ENCODE results near the gene LTBP2.
"Not testable (repeated sequence)": the region's sequence is repeated elsewhere in the genome, so short reads cannot be mapped to it uniquely, and the experiment has no call there.

Gene LTBP2

DNA sequence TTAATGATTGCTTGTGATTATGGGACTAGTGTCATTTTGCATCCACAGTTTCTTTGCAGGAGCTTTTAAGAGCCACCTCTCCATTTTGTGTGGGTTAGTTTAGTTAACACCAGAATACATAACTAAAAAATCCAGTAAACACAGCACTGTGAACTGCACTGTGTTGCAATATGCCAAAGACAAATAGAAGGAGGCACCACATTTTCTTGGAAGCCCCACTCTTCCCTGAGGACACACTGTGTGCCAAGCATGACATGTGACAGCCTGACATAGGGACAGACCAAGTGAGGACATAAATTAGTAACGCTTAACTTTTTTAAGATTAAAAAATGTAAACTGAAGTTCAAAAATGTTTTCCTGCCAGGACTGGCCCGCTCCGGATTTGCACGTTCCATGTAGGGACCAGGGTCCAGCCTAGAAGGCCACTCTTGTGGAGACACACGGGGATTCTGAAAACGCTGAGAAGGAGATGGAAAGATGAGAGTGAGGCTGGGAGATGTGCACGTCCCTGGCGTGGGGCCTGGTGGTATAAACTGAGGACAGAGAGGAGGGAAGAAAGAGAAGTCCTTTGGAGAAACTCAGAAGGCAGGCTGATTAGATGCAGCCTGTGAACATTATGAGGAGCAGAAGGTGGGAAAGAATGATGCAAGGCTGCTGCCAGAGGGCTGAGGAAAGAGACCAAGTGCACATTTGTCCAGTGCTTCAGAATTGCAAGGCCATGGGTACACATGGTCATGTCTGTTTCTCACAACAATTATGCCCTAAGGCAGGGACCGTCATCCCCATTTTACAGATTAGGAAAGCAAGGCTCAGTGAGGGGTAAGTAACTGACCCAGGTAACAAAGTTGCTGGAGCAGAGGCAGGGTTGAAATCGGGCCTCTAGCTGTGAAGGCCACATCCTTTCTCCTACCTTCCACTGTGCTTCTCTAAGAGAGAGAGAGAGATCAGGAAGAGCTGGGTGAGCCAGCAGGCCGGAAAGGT is 73.3 kb downstream of the LTBP2 start:
- DNase-seq (ENCODE audit: low read depth), result no peak
- TF ChIP-seq, protein P1, sequence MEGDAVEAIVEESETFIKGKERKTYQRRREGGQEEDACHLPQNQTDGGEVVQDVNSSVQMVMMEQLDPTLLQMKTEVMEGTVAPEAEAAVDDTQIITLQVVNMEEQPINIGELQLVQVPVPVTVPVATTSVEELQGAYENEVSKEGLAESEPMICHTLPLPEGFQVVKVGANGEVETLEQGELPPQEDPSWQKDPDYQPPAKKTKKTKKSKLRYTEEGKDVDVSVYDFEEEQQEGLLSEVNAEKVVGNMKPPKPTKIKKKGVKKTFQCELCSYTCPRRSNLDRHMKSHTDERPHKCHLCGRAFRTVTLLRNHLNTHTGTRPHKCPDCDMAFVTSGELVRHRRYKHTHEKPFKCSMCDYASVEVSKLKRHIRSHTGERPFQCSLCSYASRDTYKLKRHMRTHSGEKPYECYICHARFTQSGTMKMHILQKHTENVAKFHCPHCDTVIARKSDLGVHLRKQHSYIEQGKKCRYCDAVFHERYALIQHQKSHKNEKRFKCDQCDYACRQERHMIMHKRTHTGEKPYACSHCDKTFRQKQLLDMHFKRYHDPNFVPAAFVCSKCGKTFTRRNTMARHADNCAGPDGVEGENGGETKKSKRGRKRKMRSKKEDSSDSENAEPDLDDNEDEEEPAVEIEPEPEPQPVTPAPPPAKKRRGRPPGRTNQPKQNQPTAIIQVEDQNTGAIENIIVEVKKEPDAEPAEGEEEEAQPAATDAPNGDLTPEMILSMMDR (IDR thresholded peaks at IDR 0.05; ENCODE audit: control insufficient read depth, insufficient read depth, low read depth, low read length, missing control alignments), result no peak
- no peak overlapping the region for H3K4me3 ChIP-seq (ENCODE audit: control insufficient read depth, low read depth, low read length)

DNA sequence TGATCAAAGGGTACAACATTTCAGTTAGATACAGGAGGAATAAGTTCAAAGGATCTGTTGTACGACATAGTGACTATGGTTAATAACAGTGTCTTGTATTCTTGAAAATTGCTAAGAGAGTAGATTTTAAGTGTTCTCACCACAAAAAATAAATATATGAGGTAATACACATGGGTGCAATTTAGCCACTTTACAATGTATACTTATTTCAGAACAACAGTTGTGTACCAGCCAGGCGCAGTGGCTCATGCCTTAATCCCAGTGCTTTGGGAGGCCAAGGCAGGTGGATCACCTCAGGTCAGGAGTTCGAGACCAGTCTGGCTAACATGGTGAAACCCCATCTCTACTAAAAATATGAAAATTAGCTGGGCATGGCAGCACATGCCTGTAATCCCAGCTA is 75.7 kb downstream of the LTBP2 start:
- H3K4me3 ChIP-seq (ENCODE audit: control insufficient read depth, low read depth, low read length); DNase-seq (ENCODE audit: low read depth): not testable (repeated sequence)

DNA sequence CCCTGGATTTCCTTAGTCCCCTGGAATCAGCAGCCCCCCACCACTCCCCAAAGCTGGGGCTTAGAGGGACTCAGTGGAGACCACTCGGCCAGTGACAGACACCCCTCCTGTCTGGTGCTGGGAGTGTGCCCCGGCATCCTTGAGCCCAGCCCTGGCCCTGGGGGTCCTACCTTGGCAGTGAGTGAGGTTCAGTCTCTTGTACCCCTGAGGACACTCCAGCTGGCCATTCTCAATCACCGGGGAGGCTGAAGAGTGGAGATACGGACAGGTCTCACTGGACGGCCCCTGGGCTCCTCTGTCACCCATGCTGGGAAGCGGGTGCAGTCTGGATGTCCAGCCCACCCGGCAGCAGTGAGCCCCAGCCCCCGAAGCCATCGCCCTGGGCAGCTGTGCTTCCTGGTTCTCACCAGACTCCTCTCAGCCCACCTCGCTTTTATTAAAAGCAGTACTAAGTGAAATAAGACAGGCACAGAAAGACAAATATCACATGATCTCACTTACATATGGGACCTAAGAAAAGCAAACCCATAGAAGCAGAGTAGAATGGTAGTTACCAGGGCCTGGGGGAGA is 76.2 kb downstream of the LTBP2 start:
- TF ChIP-seq, protein P1 (IDR thresholded peaks at IDR 0.05; ENCODE audit: control insufficient read depth, insufficient read depth, low read depth, low read length, missing control alignments), result no peak
- DNase-seq (ENCODE audit: low read depth), result no peak
- H3K4me3 ChIP-seq (ENCODE audit: control insufficient read depth, low read depth, low read length), result no peak overlapping the region

DNA sequence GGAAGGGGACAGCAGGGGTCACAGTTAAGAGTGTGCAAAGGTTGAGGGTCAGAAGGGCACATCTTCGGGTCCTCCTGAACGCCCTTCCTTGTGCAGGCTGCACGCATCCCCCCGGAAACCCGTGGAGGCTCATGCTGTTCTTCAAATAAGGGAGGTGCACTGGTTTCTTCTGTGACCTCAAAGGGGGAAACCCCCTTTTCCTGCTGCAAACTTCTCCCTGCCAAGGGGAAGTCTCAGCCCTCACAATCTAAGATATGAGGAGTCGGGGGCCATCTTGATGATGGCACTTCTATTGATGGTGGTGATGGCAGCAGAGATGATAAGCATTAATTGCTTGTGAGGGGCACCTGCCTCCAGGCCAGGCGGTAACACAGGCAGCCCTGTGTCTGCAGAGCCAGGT is 78.5 kb downstream of the LTBP2 start:
- no peak overlapping the region for H3K4me3 ChIP-seq (ENCODE audit: control insufficient read depth, low read depth, low read length)
- no peak for DNase-seq (ENCODE audit: low read depth)
- TF ChIP-seq, protein P1 (IDR thresholded peaks at IDR 0.05; ENCODE audit: control insufficient read depth, insufficient read depth, low read depth, low read length, missing control alignments), result no peak

DNA sequence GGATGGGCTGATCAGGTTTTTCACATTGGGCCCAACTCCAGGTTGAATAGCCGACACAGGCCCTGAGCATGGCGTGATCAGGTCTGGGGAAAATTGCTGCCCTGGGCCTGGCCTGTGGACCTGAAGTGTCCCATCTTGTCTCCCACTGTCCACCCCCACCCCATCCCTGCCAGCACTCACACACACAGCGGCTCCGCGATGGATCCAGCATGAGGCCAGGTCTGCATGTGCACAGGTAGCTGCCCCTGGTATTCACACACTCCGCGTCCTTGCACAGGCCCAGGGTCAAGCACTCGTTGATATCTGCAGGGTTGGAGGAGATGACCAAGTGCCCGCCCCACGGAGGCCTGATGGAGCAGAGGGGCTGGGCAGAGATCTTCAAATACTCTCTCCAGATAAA is 79.8 kb downstream of the LTBP2 start:
- TF ChIP-seq, protein P1 (IDR thresholded peaks at IDR 0.05; ENCODE audit: control insufficient read depth, insufficient read depth, low read depth, low read length, missing control alignments), result no peak
- no peak overlapping the region for H3K4me3 ChIP-seq (ENCODE audit: control insufficient read depth, low read depth, low read length)
- no peak for DNase-seq (ENCODE audit: low read depth)

DNA sequence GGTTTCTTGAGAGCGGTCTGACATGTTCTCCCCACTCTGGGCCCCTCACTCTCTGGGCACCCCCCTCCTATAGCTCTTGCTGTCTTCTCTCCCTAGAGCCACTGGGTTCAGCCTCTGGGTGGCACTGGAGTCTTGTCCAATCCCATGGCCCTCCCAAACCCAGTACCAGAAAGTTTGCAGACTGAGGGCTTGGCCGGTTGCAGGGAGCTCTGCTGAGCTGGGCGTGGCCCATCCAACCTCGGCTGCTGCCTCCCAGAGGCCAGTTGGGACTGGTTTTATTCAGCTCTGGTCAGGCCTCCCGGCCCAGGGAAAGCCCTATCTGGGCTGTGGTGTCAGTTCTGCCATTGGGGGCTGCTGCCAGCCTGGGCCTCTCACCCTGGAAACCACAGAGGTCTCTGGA is 80.6 kb downstream of the LTBP2 start:
- no peak overlapping the region for H3K4me3 ChIP-seq (ENCODE audit: control insufficient read depth, low read depth, low read length)
- TF ChIP-seq, protein P1 (IDR thresholded peaks at IDR 0.05; ENCODE audit: control insufficient read depth, insufficient read depth, low read depth, low read length, missing control alignments), result peak; percentile 39
- no peak for DNase-seq (ENCODE audit: low read depth)

DNA sequence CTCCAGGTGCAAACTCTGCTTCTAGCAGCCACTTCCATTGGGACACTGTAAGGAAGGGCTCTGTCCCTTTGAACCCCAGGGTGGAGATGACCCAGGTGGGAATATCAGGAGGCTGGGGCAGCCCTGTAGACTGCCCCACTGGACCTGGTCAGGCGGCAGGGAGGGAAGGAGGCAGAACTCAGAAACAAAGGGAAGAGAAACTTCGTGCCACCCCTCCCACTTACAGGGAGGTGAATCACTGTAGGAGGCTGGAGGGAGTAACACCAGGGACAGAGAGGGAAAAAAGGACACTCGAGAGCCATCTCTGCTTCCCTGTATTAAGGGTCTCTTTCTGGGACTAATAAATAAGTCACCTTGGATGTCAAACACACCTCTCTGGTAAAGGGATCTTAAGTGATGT is 81.0 kb downstream of the LTBP2 start:
- DNase-seq (ENCODE audit: low read depth), result no peak
- TF ChIP-seq, protein P1 (IDR thresholded peaks at IDR 0.05; ENCODE audit: control insufficient read depth, insufficient read depth, low read depth, low read length, missing control alignments), result no peak
- H3K4me3 ChIP-seq (ENCODE audit: control insufficient read depth, low read depth, low read length), result no peak overlapping the region
